Measurements from ENCODE around the gene SEMA3B. TPM values are rescaled to one million over a fixed set of nuclear protein-coding genes. Genes with fewer than 3 reads are reported as not detected.

Gene SEMA3B
- total and polyA plus RNA-seq, 12 donors = 14.9 to 46.7 (median 21.9) TPM

DNA sequence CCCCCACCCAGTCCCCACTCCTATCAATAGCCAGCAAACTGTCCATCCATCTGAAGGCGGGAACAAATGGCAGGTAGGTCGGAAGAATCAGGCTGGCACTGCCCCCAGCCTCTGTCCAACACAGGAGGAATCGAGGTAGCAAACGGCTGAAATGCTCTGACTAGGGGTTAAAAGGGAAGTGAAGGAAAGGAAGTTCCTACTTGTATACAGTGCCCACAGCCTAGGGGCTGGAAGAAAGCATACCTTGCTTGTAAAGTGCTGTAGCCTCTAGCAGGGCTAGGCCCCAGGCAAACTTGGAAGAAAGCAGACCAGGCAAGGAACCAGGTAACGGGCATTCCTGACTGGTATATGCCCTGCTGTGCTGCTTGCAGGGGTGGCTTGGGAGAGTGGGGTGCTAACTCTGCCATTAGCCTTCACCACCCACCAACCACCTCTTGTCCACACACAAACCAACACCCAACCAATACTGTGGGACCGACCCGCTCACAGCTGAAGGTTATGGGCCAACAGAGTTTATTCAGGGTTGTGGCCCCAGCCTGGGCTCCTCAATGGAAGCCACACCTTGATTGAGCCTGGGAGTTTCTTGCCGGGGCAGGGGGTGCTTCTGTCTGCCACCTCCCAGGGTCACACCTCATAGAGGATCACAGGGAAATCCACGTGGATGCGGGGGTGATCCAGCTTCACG, 56.7 kb downstream of the SEMA3B start:
- H3K4me3 ChIP-seq = no peak overlapping the region
- H3K27ac ChIP-seq = peak overlapping the region; percentile 40 to 99 (median 96)
- DNase-seq (no peak), ATAC-seq (no peak)
- no peaks in the 10 kb centered on the region for H3K9me3 ChIP-seq
- intact Hi-C loops (cut with DNase I) = loop anchor here in 3 of 10 donors (2.0 to 10.0 kb wide), 3 partner anchors 51 to 99 kb away; partner anchors contain the start of gene SEMA3B (in 1 of the 3)
- WGBS, 2 donors = 88 to 95% methylated on average over 11 of the region's 11 CpGs
- no peaks in the 10 kb centered on the region for H3K27me3 ChIP-seq
- H3K36me3 ChIP-seq = peaks cover 0 to 41% (median 19%) of the 10 kb centered on the region in 9 donors
- H3K4me1 ChIP-seq = peaks cover 21 to 70% (median 55%) of the 10 kb centered on the region in 9 donors
- TF ChIP-seq, protein P1, sequence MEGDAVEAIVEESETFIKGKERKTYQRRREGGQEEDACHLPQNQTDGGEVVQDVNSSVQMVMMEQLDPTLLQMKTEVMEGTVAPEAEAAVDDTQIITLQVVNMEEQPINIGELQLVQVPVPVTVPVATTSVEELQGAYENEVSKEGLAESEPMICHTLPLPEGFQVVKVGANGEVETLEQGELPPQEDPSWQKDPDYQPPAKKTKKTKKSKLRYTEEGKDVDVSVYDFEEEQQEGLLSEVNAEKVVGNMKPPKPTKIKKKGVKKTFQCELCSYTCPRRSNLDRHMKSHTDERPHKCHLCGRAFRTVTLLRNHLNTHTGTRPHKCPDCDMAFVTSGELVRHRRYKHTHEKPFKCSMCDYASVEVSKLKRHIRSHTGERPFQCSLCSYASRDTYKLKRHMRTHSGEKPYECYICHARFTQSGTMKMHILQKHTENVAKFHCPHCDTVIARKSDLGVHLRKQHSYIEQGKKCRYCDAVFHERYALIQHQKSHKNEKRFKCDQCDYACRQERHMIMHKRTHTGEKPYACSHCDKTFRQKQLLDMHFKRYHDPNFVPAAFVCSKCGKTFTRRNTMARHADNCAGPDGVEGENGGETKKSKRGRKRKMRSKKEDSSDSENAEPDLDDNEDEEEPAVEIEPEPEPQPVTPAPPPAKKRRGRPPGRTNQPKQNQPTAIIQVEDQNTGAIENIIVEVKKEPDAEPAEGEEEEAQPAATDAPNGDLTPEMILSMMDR (IDR thresholded peaks at IDR 0.05) = no peak

DNA sequence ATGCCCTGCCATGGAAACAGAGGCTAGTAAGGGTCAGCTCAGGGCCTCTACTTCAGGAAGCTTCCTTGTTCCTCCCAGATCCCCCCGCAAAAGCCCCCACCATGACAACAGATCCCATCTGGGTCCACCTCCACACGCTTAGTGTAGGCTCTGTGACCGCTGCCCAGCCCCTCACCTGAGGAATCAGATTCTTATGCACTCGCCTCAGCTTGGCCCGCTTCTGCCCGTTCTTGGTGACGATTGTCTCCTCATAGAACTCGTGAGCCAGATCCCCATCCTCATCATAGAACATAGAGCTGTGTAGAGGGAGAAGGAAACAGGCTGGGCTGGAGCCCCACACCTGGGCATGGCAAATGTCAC, 57.2 kb downstream of the SEMA3B start:
- no peak for DNase-seq
- H3K4me1 ChIP-seq = peaks cover 21 to 68% (median 54%) of the 10 kb centered on the region in 9 donors
- H3K27ac ChIP-seq = peak overlapping the region in 6 of 10 donors; percentile 40 to 99 (median 95)
- 92 to 94% methylated on average over 8 of the region's 8 CpGs for WGBS, 2 donors
- intact Hi-C loops (cut with DNase I) = loop anchor here in 1 of 10 donors (10.0 kb wide), 1 partner anchor 61 kb away; the partner anchor contains the start of gene SEMA3B
- H3K4me3 ChIP-seq = no peak overlapping the region
- peaks cover 3 to 46% (median 24%) of the 10 kb centered on the region in 9 donors for H3K36me3 ChIP-seq
- ATAC-seq = no peak
- no peaks in the 10 kb centered on the region for H3K27me3 ChIP-seq
- no peaks in the 10 kb centered on the region for H3K9me3 ChIP-seq
- TF ChIP-seq, protein P1 (IDR thresholded peaks at IDR 0.05) = no peak

DNA sequence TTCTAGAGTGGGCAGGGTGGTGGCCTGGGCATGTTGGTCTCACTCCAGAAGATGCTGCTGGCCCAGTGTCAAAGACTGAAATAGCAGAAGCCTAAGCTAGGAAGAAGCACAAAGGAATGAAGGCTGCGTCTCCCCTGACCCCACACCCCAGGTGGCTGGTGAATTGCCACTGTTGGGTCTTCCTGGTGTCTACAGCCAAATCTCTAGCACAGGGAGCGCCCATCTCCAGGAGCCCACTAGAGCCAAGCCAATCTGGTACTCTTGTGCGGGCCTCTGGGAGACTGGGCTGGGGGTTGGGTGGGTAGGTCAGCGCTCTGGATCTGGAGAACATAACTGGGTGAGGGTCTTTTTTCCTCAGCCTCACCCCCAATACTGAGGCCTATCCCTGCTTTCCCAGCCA, 58.2 kb downstream of the SEMA3B start:
- TF ChIP-seq, protein P1 (IDR thresholded peaks at IDR 0.05) = no peak
- 62 to 67% methylated on average over 4 of the region's 4 CpGs for WGBS, 2 donors
- H3K27me3 ChIP-seq = no peaks in the 10 kb centered on the region
- peak overlapping the region in 7 of 10 donors; percentile 79 to 93 (median 91) for H3K27ac ChIP-seq
- peaks cover 19 to 65% (median 55%) of the 10 kb centered on the region in 9 donors for H3K4me1 ChIP-seq
- no peaks in the 10 kb centered on the region for H3K9me3 ChIP-seq
- intact Hi-C loops (cut with DNase I) = loop anchor here in 1 of 10 donors (10.0 kb wide), 1 partner anchor 62 kb away; the partner anchor contains the start of gene SEMA3B
- no peak for DNase-seq
- peaks cover 8 to 56% (median 34%) of the 10 kb centered on the region in 9 donors for H3K36me3 ChIP-seq
- H3K4me3 ChIP-seq = peak overlapping the region; percentile 76 to 97 (median 90)
- no peak for ATAC-seq

Small RNAs within 50 kb of the gene (microRNA-seq; reads per million reads assigned to microRNA genes)
- 0 reads per million in 2 donors for gene MIR5787

Other genes starting within 250 kb of the SEMA3B start
- 10 to 100 TPM; 46.9 to 67.0 (median 56.8) TPM for gene RBM5, start 180.2 kb upstream of the SEMA3B start, total RNA-seq
- 10 to 100 TPM; 30.2 to 86.3 TPM for gene RBM5, start 180.2 kb upstream of the SEMA3B start, polyA plus RNA-seq
- gene SEMA3F, start 113.8 kb upstream of the SEMA3B start, total RNA-seq = 10 to 100 TPM in 5 of 10 donors, 1 to 10 TPM in 5; 5.1 to 37.2 (median 10.2) TPM
- 10 to 100 TPM; 15.1 to 21.3 TPM for gene SEMA3F, start 113.8 kb upstream of the SEMA3B start, polyA plus RNA-seq
- gene GNAT1, start 77.5 kb upstream of the SEMA3B start, total RNA-seq = not detected
- gene GNAT1, start 77.5 kb upstream of the SEMA3B start, polyA plus RNA-seq = not detected
- 10 to 100 TPM in 7 of 10 donors, 1 to 10 TPM in 3; 6.2 to 16.4 (median 11.2) TPM for gene SLC38A3, start 63.9 kb upstream of the SEMA3B start, total RNA-seq
- 10 to 100 TPM in 1 of 2 donors, 1 to 10 TPM in 1; 1.4 to 11.8 TPM for gene SLC38A3, start 63.9 kb upstream of the SEMA3B start, polyA plus RNA-seq
- gene GNAI2, start 32.9 kb upstream of the SEMA3B start, total RNA-seq = 100 to 1,000 TPM; 112 to 270 (median 146) TPM
- gene GNAI2, start 32.9 kb upstream of the SEMA3B start, polyA plus RNA-seq = 100 to 1,000 TPM; 107 to 171 TPM
- 10 to 100 TPM; 13.2 to 45.2 (median 33.2) TPM for gene LSMEM2, start 9.9 kb downstream of the SEMA3B start, total RNA-seq
- 10 to 100 TPM in 1 of 2 donors, 1 to 10 TPM in 1; 1.9 to 26.3 TPM for gene LSMEM2, start 9.9 kb downstream of the SEMA3B start, polyA plus RNA-seq
- 10 to 100 TPM; 45.3 to 96.2 (median 54.1) TPM for gene IFRD2, start 23.3 kb downstream of the SEMA3B start, total RNA-seq
- gene IFRD2, start 23.3 kb downstream of the SEMA3B start, polyA plus RNA-seq = 100 to 1,000 TPM in 1 of 2 donors, 10 to 100 TPM in 1; 88.1 to 123 TPM
- gene HYAL3, start 30.3 kb downstream of the SEMA3B start, total RNA-seq = 1 to 10 TPM in 8 of 10 donors, under 1 TPM in 2; 0.80 to 3.0 (median 1.9) TPM
- gene HYAL3, start 30.3 kb downstream of the SEMA3B start, polyA plus RNA-seq = 1 to 10 TPM; 2.0 to 2.8 TPM
- gene NAA80, start 30.3 kb downstream of the SEMA3B start, total RNA-seq = 10 to 100 TPM in 1 of 10 donors, 1 to 10 TPM in 9; 7.7 to 11.1 (median 8.2) TPM
- gene NAA80, start 30.3 kb downstream of the SEMA3B start, polyA plus RNA-seq = 10 to 100 TPM in 1 of 2 donors, 1 to 10 TPM in 1; 6.4 to 13.5 TPM
- 100 to 1,000 TPM in 1 of 10 donors, 10 to 100 TPM in 9; 48.8 to 120 (median 66.7) TPM for gene HYAL1, start 34.4 kb downstream of the SEMA3B start, total RNA-seq
- gene HYAL1, start 34.4 kb downstream of the SEMA3B start, polyA plus RNA-seq = 10 to 100 TPM; 41.0 to 70.5 TPM
- 10 to 100 TPM; 25.1 to 94.0 (median 35.2) TPM for gene HYAL2, start 53.6 kb downstream of the SEMA3B start, total RNA-seq
- 100 to 1,000 TPM in 1 of 2 donors, 10 to 100 TPM in 1; 86.5 to 135 TPM for gene HYAL2, start 53.6 kb downstream of the SEMA3B start, polyA plus RNA-seq
- gene TUSC2, start 59.1 kb downstream of the SEMA3B start, total RNA-seq = 10 to 100 TPM; 23.7 to 34.9 (median 26.9) TPM
- gene TUSC2, start 59.1 kb downstream of the SEMA3B start, polyA plus RNA-seq = 10 to 100 TPM; 27.4 to 59.1 TPM
- gene RASSF1, start 71.7 kb downstream of the SEMA3B start, total RNA-seq = 10 to 100 TPM in 8 of 10 donors, 1 to 10 TPM in 2; 9.9 to 17.8 (median 11.9) TPM
- 10 to 100 TPM; 22.1 to 59.8 TPM for gene RASSF1, start 71.7 kb downstream of the SEMA3B start, polyA plus RNA-seq
- gene ZMYND10, start 76.6 kb downstream of the SEMA3B start, total RNA-seq = under 1 TPM in 3 of 10 donors, not detected in 7; 0.15 to 0.65 (median 0.22) TPM
- gene ZMYND10, start 76.6 kb downstream of the SEMA3B start, polyA plus RNA-seq = under 1 TPM; 0.20 to 0.88 TPM
- 10 to 100 TPM; 13.0 to 23.6 (median 16.3) TPM for gene NPRL2, start 81.6 kb downstream of the SEMA3B start, total RNA-seq
- gene NPRL2, start 81.6 kb downstream of the SEMA3B start, polyA plus RNA-seq = 10 to 100 TPM; 15.5 to 29.8 TPM
- gene CYB561D2, start 81.7 kb downstream of the SEMA3B start, total RNA-seq = 10 to 100 TPM in 1 of 10 donors, 1 to 10 TPM in 9; 3.9 to 10.9 (median 5.6) TPM
- gene CYB561D2, start 81.7 kb downstream of the SEMA3B start, polyA plus RNA-seq = 10 to 100 TPM in 1 of 2 donors, 1 to 10 TPM in 1; 8.1 to 21.8 TPM
- 10 to 100 TPM; 18.7 to 32.8 (median 24.2) TPM for gene TMEM115, start 90.4 kb downstream of the SEMA3B start, total RNA-seq
- 10 to 100 TPM; 18.1 to 47.6 TPM for gene TMEM115, start 90.4 kb downstream of the SEMA3B start, polyA plus RNA-seq
- 1 to 10 TPM in 9 of 10 donors, under 1 TPM in 1; 0.95 to 3.9 (median 2.6) TPM for gene CACNA2D2, start 234.5 kb downstream of the SEMA3B start, total RNA-seq
- 1 to 10 TPM in 1 of 2 donors, under 1 TPM in 1; 0.42 to 2.2 TPM for gene CACNA2D2, start 234.5 kb downstream of the SEMA3B start, polyA plus RNA-seq

All from heart right ventricle (tissue), 16 donors.